Measurements from ENCODE around the gene TESMIN.

- TF ChIP-seq EZH2 (IDR thresholded peaks at IDR 0.05) (no peak), POLR2AphosphoS5 (IDR thresholded peaks at IDR 0.05; ENCODE audit: borderline replicate concordance, low read depth, low read length) (no peak), FOXP2 (optimal IDR thresholded peaks at IDR 0.05; ENCODE audit: control extremely low read depth, extremely low read length, insufficient read depth) (no peak)
Observed at GRCh38 chr11:68715456-68716122, 35.7 kb downstream of the TESMIN start.

All from SK-N-MC (cell line).